Panc1 (cell line): Measurements from ENCODE around the gene MAP3K13. TPM values are rescaled to one million over a fixed set of nuclear protein-coding genes. Genes with fewer than 3 reads are reported as not detected.

Experiments used
- ATAC-seq: fragments of 200-7000 bp; cut with Tn5 transposase; 2 replicates; pipeline ENCODE4 v1.9.1; 2020; ENCODE audit warnings: mild to moderate bottlenecking, moderate library complexity
- BruUV-seq: library from RNA; stranded (reverse); fragments of 400-500 nt; replicated peaks from 2 replicates; lab custom pipeline; 2021; lab: Mats Ljungman, UMichigan
- CTCF ChIA-PET: fragments of 300-600 bp; sonication (Branson Sonifier 250); formaldehyde crosslinking; loops from one replicate; lab custom pipeline; 2022; ENCODE audit warnings: antibody characterized with exemption; lab: Charles Lee
- POLR2A ChIA-PET: fragments of 300-600 bp; sonication (Branson Sonifier 250); formaldehyde crosslinking; loops from one replicate; lab custom pipeline; 2022; ENCODE audit warnings: antibody characterized with exemption; lab: Charles Lee
- DNase-seq: peaks from one replicate; pipeline ENCODE4 v3.0.0-alpha.2; 2010; ENCODE audit warnings: low read depth, low spot score
- H3K27ac ChIP-seq: 2 replicates; pipeline ENCODE4 v1.5.1; 2011; ENCODE audit warnings: mild to moderate bottlenecking, low read length, inconsistent platforms
- H3K27me3 ChIP-seq: fragments of 200-500 bp; sonication (Bioruptor generic); 2 replicates; pipeline ENCODE4 v1.6.0; 2014; ENCODE audit warnings: low read length, inconsistent platforms; ENCODE audit not compliant: control insufficient read depth, insufficient read depth
- H3K36me3 ChIP-seq: fragments of 200-500 bp; sonication (Bioruptor generic); 2 replicates; pipeline ENCODE4 v1.5.1; 2014; ENCODE audit warnings: inconsistent platforms, mild to moderate bottlenecking, low read length, moderate library complexity; ENCODE audit not compliant: control insufficient read depth, insufficient read depth
- H3K4me1 ChIP-seq: 2 replicates; pipeline ENCODE4 v1.5.1; 2011; ENCODE audit warnings: inconsistent platforms, mild to moderate bottlenecking, low read length, moderate library complexity; ENCODE audit not compliant: control insufficient read depth, insufficient read depth
- H3K4me3 ChIP-seq, 2 experiments: 2 replicates each; pipeline ENCODE4 v1.5.1; 2011 to 2012; ENCODE audit warnings: low read depth in 2 of 2, low read length in 2 of 2, mild to moderate bottlenecking in 2 of 2, inconsistent platforms in 1 of 2, moderate library complexity in 1 of 2
- H3K9me3 ChIP-seq: fragments of 200-500 bp; sonication (Bioruptor generic); 2 replicates; pipeline ENCODE4 v1.5.1; 2014; ENCODE audit warnings: low read depth, mild to moderate bottlenecking, inconsistent platforms, low read length, moderate library complexity; ENCODE audit not compliant: control insufficient read depth, insufficient read depth
- CTCF ChIP-seq: fragments of 450-650 bp; IDR thresholded peaks from 2 replicates; pipeline ENCODE4 v1.5.1; 2017; ENCODE audit warnings: mild to moderate bottlenecking
- POLR2AphosphoS5 ChIP-seq: IDR thresholded peaks from 2 replicates; pipeline ENCODE4 v1.6.1; 2012; ENCODE audit warnings: mild to moderate bottlenecking, low read depth, low read length, moderate library complexity
- REST ChIP-seq, 2 experiments: IDR thresholded peaks; 2 replicates each; pipeline ENCODE4 v1.6.1; 2011 to 2012; ENCODE audit warnings: low read depth in 2 of 2, control low read depth in 1 of 2, low read length in 1 of 2, mild to moderate bottlenecking in 1 of 2, moderate library complexity in 1 of 2; ENCODE audit not compliant: insufficient read depth in 1 of 2
- SIN3A ChIP-seq: IDR thresholded peaks from 2 replicates; pipeline ENCODE4 v1.6.1; 2012; ENCODE audit warnings: low read depth, mild to moderate bottlenecking, low read length, moderate library complexity, borderline replicate concordance; ENCODE audit not compliant: insufficient read depth
- TCF7L2 ChIP-seq: IDR thresholded peaks from 2 replicates; pipeline ENCODE4 v1.6.1; 2011; ENCODE audit warnings: mild to moderate bottlenecking, low read depth, low read length, inconsistent platforms
- in situ Hi-C: cut with HindIII; loops from 2 replicates; pipeline ENCODE4 v1.10.0; 2016; ENCODE audit warnings: low sequenced_read_pairs, low pct_unique_long_range_greater_than_20kb
- intact Hi-C: fragments of 100-400 bp; cut with micrococcal nuclease; formaldehyde crosslinking; loops from one replicate; pipeline ENCODE4 v1.10.0; 2022; ENCODE audit not compliant: unreplicated experiment
- total RNA-seq: library from RNA; stranded (reverse); gene quantifications from one replicate; pipeline ENCODE4 v1.2.1, GENCODE V29; 2021; ENCODE audit not compliant: unreplicated experiment

The MAP3K13 gene
- total RNA-seq, 1 experiment from 2014 or later, result 26.6 TPM

- in situ Hi-C loops (no loop called here), intact Hi-C loops (no loop called here)
- H3K4me3 ChIP-seq, result no peak overlapping the region
- DNase-seq (no peak), ATAC-seq (no peak)
- TF ChIP-seq CTCF (no peak), SIN3A (no peak), REST (IDR thresholded peaks at IDR 0.05; ENCODE audit: insufficient read depth in 1 of 2, low read depth in 2 of 2, low read length in 1 of 2) (no peak), TCF7L2 (no peak), POLR2AphosphoS5 (no peak)
- BruUV-seq, result no TSS peak
- peaks cover 10% of the 10 kb centered on the region; the same call in 1 of the 2 replicates for H3K4me1 ChIP-seq
- no peaks in the 10 kb centered on the region for H3K36me3 ChIP-seq
- POLR2A ChIA-PET, result interaction anchor here (0.6 kb wide), 1 partner anchor 32 kb away, joined by 3 read pairs; no protein-coding TSS in a partner anchor
- H3K27ac ChIP-seq, result no peak overlapping the region
- CTCF ChIA-PET, result no interaction called here
- H3K9me3 ChIP-seq, result no peaks in the 10 kb centered on the region
- no peaks in the 10 kb centered on the region for H3K27me3 ChIP-seq
Observed at GRCh38 chr3:185424435-185424834, 61.5 kb downstream of the MAP3K13 start.

GRCh38 chr3:185430375-185430774, 67.4 kb downstream of the MAP3K13 start:
- Histone ChIP-seq H3K27ac (no peak overlapping the region), H3K36me3 (no peaks in the 10 kb centered on the region), H3K4me1 (no peaks in the 10 kb centered on the region), H3K27me3 (no peaks in the 10 kb centered on the region), H3K9me3 (no peaks in the 10 kb centered on the region), H3K4me3 (no peak overlapping the region)
- no peak for TF ChIP-seq REST (IDR thresholded peaks at IDR 0.05; ENCODE audit: insufficient read depth in 1 of 2, low read depth in 2 of 2, low read length in 1 of 2)
- no peak for TF ChIP-seq TCF7L2
- no peak for TF ChIP-seq SIN3A
- TF ChIP-seq POLR2AphosphoS5, result no peak
- no peak for TF ChIP-seq CTCF
- in situ Hi-C loops, result no loop called here
- ATAC-seq, result no peak
- intact Hi-C loops, result no loop called here
- DNase-seq, result no peak
- ChIA-PET CTCF (no interaction called here), POLR2A (no interaction called here)
- BruUV-seq, result no TSS peak
